ES-I3 (cell line): ENCODE data around the gene ITM2C.

Experiments
- H3K36me3 ChIP-seq: 2 replicates; pipeline ENCODE4 v1.6.1; 2013; ENCODE audit warnings: mild to moderate bottlenecking, low read length, control low read depth, moderate library complexity; ENCODE audit not compliant: insufficient read depth
- H3K4me1 ChIP-seq: 2 replicates; pipeline ENCODE4 v1.6.1; 2013; ENCODE audit warnings: mild to moderate bottlenecking, control low read depth, low read length; ENCODE audit not compliant: insufficient read depth
- H3K9ac ChIP-seq: 2 replicates; pipeline ENCODE4 v1.6.1; 2013; ENCODE audit warnings: low read depth, mild to moderate bottlenecking, low read length, moderate library complexity
- H3K9me3 ChIP-seq: 2 replicates; pipeline ENCODE4 v1.6.1; 2013; ENCODE audit warnings: mild to moderate bottlenecking, low read length, moderate library complexity; ENCODE audit not compliant: control insufficient read depth, insufficient read depth

Gene ITM2C

DNA sequence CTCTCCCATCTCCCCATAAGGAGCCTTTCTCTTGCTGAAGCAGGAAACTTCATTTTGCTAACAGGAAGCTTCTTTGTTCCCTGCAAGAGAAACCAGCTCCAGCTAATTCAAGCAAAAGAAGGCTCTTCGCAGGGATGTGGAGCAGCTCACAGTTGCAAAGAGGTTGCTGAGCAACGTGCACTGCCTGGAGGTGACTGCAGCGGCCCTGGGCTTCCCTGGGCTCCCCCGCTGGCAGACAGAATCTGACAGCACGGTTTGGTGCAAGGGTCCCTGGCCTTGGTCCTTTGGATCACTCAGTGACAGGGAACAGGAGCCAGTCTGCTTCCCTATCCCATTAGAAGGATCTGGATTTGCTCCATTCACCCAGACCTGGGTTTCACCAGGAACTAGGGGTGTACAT lies 34.5 kb downstream of the ITM2C start:
- H3K36me3 ChIP-seq = no peaks in the 10 kb centered on the region
- H3K4me1 ChIP-seq = peaks cover 19% of the 10 kb centered on the region
- no peak overlapping the region for H3K9ac ChIP-seq
- H3K9me3 ChIP-seq = no peaks in the 10 kb centered on the region

DNA sequence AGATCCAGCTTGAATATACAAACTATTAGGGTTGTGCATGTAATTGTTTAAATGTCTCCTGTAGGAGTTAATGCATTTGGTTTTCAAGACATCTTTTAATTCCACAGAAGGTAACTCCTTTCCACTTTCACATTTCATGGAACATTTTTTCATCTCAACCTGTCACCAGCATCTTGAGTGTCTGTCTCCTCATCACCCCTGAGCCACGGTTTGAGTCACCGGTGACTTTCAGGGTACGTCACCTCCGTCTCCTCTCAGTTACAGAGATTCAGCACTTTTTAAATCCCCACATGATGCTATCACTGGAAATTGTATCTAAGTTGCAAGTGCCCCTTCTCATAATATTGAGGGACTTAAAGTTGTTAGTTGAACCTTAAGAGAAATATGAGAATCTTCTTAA lies 35.0 kb downstream of the ITM2C start:
- Histone ChIP-seq H3K36me3 (no peaks in the 10 kb centered on the region), H3K9me3 (no peaks in the 10 kb centered on the region), H3K4me1 (peaks cover 19% of the 10 kb centered on the region), H3K9ac (no peak overlapping the region)

DNA sequence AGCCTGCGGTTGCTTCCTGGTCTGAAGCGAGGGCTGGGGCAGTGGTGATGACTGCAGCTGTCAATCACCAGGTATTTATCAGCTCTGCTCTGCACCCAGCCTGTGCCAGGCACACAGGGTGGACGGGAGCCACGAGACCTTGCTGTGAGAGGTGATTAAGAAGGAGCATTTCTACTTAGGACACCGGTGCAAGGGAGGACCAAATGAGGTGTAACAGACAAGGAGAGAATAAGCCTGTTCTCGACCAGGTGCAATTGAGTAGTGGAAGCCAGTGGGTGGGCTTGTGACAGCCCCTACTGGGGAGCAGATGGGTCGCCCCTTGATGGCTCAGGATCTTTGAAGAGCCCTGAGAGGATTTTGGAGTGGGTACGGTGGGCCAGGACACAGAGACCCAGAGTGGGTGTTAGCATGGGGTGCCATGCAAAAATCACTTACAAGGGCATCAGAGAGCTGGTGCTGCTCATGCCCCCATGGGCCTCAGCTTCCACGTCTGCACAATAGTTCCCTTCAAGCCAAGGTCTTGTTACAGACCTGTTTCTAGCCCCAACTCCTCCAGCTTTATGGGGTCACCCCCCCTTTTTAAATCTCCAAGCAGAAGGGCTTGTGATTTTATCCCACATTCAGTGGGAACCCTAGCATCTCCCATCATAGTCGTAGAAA lies 35.7 kb downstream of the ITM2C start:
- peaks cover 19% of the 10 kb centered on the region for H3K4me1 ChIP-seq
- H3K9me3 ChIP-seq = no peaks in the 10 kb centered on the region

DNA sequence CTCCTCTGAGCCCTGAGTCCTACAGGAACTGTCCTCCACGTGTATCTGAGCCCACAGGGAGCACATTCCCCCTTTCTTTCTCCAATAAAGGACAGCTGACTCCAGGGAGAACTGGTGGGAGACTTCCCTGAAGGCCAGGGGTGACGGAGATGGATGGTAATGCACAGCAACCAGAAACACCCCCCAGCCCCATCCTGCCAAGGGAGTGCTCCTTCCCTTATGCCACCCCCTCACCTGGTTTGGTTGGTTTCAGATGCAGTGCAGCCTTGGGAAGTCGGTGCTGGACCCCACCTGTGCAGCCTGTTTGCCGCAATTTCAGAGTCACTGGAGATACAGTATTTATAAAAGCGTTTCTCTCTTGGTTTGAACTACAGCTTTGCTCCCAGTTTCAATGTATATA lies 36.3 kb downstream of the ITM2C start:
- H3K4me1 ChIP-seq = peaks cover 25% of the 10 kb centered on the region
- H3K9ac ChIP-seq = no peak overlapping the region
- no peaks in the 10 kb centered on the region for H3K9me3 ChIP-seq
- no peaks in the 10 kb centered on the region for H3K36me3 ChIP-seq

More for the DNA sequence above, 35.7 kb downstream of the ITM2C start:
- Histone ChIP-seq H3K36me3 (no peaks in the 10 kb centered on the region), H3K9ac (no peak overlapping the region)

DNA sequence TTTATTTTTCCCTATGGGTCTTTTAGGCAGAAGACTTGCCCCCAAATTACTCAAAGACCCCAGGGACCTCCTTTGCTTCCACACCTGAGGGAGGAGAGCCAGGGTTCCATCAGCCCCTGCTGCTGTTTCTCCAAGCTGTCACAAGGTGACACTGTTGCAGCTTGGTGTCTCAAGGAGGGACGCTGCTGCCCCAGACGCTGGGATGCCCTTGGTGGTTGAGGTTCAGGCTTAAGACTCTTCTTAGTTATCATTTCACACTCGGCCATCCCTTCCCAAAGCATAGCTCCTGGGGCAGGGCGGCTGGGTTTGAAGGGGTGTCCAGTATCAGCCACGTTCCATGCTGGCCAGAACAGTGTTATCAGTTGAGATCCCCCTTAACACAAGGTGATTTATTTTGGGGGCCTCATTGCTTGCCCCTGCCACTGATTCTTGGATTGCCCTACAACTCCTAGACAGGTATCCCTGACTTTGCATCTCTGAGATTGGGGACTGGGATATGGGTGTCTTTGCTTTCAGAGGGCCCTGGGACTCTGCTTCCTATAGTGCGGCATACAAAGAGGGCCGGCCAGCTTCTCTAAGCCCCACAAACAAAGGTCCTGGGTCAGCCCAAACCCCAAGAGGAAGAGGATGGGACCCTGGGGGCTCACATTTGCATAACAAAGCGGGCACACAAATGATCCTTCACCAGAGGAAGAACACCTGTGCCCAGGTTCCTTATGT lies 37.6 kb downstream of the ITM2C start:
- Histone ChIP-seq H3K4me1 (peaks cover 29% of the 10 kb centered on the region), H3K9me3 (no peaks in the 10 kb centered on the region), H3K36me3 (no peaks in the 10 kb centered on the region), H3K9ac (no peak overlapping the region)

DNA sequence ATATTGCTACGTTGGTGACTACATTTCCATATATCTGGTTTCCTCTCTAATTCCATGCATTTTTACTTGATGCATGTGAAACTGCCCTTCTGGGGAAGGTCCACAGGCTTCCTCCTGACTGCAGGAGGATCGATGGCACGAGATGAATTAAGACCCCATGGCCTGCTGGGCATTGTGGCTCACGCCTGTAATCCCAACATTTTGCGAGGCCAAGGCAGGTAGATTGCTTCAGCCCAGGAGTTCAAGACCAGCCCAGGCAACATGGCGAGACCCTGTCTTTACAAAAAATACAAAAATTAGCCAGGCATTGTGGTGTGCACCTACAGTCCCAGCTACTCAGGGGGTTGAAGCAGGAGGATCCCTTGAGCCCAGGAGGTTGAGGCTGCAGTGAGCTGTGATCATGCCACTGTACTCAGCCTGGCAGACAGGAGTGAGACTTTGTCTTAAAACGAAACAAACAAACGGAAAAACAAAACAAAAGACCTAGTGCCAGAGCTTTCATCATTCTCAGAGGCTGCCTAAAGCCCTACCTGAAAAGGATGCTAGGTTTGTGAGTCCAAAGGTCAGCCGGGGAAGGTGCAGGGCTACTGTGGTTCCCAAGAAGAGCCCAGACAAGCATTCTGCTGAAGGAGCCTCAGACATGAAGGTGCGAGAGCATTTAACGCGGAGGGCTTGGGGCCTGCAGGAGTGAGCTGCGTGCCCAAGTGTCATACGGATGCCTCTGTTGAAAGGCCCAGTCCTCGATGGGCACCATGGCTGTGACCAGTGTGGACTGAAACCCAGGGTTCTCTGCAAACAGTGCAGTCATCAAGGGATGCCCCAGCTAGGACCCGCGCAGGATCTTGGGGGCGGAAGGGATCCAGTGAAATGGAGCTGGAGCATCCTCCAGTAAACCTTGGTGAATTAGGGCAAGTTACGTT lies 38.7 kb downstream of the ITM2C start:
- no peaks in the 10 kb centered on the region for H3K9me3 ChIP-seq
- H3K4me1 ChIP-seq = peaks cover 37% of the 10 kb centered on the region
- H3K36me3 ChIP-seq = no peaks in the 10 kb centered on the region
- no peak overlapping the region for H3K9ac ChIP-seq

DNA sequence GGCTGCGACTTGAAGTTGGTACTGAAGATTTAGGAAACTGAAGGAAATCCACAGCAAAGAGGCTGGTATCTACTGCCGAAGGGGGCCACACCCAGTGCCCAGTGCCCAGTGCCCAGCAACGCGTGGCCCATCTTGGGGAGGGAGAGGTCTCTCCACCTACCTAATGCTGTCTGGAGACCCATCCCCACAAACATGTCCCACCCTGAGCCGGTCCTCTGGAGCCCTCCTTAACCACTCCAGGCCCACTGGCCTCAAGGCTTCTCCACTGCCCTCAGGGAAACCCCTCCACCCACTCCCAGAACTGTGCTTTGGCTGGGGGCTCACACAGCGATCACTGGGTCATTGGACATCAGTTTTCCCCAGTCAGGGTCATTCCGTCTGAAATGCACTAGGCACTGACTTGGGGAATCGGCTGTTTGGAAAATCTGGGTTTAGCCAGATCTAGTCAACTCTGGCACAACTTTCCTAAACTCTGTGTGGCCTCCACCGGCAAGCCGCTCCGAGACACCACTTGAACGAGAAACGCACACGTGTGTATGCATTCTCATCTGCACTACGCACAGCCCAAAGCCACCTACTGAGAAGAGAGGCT lies 40.2 kb downstream of the ITM2C start:
- Histone ChIP-seq H3K36me3 (no peaks in the 10 kb centered on the region), H3K9me3 (no peaks in the 10 kb centered on the region), H3K9ac (no peak overlapping the region), H3K4me1 (peaks cover 33% of the 10 kb centered on the region)

DNA sequence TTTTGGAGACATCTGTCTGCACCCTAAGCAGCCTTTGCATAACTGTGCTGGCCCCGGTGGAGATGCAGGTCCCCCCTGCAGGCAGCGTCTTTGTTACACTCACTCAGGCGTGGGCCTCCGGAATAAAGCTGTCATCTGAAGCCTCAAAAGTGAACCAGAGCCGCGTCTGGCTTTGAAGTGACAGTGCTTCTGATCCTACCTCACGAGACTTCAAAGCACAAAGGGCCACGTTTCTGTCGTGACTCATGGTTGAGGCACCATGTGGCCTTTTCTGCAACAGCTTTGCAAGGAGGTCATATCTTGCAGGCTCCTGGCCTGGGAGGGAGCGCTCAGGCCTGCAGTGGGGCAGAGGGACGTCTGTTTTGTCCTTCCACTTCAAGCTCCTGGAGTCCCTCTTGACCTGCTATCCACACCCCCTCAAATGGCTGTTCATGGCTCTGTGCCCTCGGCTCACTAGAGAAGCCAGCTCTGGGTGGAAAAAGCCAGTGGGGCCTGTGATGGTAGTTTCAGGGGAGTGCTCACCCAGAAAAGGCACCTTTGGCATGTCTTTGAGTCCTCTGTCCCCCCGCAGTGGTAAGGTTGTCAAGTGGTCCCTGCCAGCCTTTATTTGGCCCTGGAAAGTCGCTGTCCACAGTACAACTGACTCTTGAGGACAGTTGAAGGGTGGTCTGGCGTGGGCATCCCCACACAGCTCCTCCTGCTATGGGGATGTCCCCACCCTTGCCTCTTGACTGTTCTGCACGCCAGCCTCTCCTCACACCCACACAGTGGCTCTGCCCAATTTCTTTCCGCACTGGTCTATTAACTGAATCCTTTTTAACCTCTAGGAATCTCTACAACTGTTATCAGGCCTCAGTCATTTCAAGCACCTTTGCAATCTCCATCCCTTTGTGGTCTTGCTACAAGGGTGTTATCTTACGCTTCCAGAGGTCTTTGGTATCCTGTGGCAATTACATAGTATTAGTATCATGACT lies 41.0 kb downstream of the ITM2C start:
- Histone ChIP-seq H3K36me3 (no peaks in the 10 kb centered on the region), H3K4me1 (peaks cover 33% of the 10 kb centered on the region), H3K9me3 (no peaks in the 10 kb centered on the region), H3K9ac (no peak overlapping the region)

DNA sequence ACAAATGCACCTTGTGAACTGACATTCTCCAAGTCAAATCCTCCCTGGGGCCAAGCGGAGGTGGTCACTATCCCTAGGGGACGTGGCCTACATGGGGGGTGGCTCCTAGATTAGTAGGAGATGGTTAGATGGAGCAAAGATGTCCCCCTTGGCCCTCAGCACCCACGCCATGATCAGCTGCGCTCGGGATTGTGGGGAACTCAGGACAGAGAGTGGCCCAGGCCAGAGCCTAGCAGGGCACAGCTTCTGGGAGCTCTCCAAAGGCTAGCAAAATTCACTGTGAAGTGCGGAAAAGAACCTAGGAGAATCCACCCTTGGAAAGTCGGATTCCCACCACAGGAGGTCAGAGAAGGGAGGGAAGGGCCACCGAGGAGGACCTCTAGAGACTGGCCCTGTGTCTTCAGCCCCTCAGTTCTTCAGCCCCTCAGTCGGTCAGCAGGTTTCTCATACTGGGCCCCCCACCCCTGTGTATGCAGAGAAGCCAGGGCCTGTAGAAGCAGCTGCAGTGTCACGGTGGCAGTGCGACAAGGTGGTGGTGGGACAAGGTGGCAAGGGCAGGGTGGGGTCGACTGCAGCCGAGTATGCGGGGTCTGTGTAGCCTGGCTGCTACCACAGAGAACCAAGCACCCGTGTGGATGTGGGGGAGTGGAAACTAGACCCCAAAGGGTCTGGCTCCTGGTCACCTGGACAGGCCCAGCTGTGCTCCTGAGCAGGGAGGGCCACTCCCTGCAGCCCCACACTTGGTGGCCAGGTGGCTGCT lies 41.9 kb downstream of the ITM2C start:
- Histone ChIP-seq H3K9ac (no peak overlapping the region), H3K36me3 (no peaks in the 10 kb centered on the region), H3K4me1 (peaks cover 33% of the 10 kb centered on the region), H3K9me3 (no peaks in the 10 kb centered on the region)

DNA sequence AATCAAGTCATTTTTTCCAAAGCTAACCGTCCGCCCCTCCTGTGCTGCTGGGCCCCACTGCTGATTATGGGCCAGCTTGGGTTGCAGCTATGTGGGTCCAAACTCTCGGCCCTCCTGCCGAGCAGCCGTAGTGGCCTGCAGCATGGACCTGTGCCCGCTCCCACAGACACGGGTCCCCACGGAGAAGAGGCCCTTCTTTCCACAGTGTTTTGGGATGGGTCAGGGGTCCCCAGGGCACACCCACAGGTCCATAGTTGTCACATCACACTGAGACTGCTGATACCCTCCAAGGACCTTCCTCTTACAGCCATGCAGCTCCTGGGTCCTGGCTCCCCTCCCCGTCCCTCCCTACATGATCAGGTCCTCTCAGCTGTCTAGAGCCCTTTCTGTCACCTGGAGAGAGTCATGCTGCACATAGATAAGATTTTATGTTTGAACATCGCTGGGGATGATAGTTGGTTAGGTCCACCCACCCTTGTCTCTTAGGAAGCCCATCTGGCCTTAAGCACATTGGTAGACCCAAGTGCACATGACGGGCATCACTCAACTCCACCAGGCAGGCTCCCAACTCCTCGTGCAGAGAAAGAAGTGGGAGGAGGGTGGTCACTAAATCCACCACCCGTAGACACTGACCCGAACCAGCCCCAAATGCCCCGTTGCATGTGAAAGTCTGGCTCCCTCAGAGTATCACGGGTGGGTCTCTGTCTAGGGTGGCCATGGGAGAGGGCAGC lies 42.8 kb downstream of the ITM2C start:
- no peaks in the 10 kb centered on the region for H3K9me3 ChIP-seq
- no peaks in the 10 kb centered on the region for H3K36me3 ChIP-seq
- no peak overlapping the region for H3K9ac ChIP-seq
- peaks cover 33% of the 10 kb centered on the region for H3K4me1 ChIP-seq

DNA sequence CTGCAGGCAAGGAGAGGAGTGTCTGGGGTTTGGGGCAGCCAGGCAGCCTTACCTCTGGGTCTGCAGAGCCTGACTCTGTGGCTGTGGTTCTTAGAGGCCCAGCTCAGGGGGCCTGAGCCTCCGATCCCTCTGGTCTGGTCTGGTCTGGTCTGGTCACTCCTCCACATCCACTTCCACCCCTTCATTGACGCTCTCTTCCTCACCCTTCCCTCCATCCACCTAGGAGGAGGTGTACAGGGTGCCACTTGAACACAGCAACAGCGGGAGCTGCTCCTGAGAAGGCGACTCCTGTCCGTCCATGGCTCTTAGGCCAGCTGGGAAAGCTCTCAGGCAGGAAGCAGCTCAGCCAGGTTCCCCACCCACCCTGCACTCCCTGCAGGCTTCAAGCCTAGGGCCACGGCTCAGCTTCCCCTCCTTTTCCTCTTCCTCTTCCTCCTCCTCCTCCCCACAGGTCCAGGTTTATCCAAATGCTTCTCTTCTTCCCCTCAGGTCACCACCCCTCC lies 43.4 kb downstream of the ITM2C start:
- Histone ChIP-seq H3K9me3 (no peaks in the 10 kb centered on the region), H3K9ac (no peak overlapping the region), H3K4me1 (peaks cover 29% of the 10 kb centered on the region), H3K36me3 (no peaks in the 10 kb centered on the region)

DNA sequence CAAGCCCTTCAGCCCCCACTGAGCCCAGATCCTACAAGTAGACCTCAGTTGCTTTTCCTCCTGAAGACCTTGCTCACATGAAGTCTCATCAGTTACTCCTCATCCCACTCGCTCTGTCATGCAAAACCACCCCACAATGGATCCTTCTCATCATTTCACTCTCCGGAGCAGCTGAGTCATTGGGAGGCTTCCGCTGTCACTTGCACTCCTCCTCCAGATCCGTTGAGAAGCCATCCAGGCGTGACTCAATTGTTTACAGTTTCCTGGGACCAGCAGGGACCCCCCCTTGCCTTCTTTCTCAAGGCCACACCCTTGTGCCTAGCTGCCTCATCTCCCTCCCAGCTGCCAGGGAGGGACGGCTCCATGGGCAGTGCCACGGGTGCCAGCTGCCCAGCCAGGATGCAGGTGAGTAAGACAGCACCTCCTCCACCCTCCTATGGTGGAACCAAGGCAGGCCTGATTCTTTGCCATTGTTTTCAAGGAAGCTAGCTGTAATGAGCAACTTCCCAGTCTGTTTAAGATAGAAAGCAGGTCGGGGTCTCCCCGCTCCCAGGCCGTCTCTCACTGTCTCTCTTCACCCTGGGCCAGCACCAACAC lies 44.0 kb downstream of the ITM2C start:
- Histone ChIP-seq H3K9me3 (no peaks in the 10 kb centered on the region), H3K36me3 (no peaks in the 10 kb centered on the region), H3K9ac (no peak overlapping the region), H3K4me1 (peaks cover 27% of the 10 kb centered on the region)
